HG03460 (cell line): ENCODE results near the gene THAP10.

Experiments used
- ATAC-seq: cut with Tn5 transposase; IDR thresholded peaks from one replicate; pipeline ENCODE4 v1.9.1; 2021; ENCODE audit not compliant: unreplicated experiment

THAP10 gene

GRCh38 chr15:70854666-70854976, 37.6 kb downstream of the THAP10 start:
- no peak for ATAC-seq

GRCh38 chr15:70853973-70854665, 38.1 kb downstream of the THAP10 start, which contains the start of gene LARP6:
LARP6 (minus strand) TSS chr15:70854157; CDS start chr15:70854088, 69 bp downstream.
- ATAC-seq: no peak

GRCh38 chr15:70853318-70853972, 38.8 kb downstream of the THAP10 start:
- ATAC-seq: no peak

DNA sequence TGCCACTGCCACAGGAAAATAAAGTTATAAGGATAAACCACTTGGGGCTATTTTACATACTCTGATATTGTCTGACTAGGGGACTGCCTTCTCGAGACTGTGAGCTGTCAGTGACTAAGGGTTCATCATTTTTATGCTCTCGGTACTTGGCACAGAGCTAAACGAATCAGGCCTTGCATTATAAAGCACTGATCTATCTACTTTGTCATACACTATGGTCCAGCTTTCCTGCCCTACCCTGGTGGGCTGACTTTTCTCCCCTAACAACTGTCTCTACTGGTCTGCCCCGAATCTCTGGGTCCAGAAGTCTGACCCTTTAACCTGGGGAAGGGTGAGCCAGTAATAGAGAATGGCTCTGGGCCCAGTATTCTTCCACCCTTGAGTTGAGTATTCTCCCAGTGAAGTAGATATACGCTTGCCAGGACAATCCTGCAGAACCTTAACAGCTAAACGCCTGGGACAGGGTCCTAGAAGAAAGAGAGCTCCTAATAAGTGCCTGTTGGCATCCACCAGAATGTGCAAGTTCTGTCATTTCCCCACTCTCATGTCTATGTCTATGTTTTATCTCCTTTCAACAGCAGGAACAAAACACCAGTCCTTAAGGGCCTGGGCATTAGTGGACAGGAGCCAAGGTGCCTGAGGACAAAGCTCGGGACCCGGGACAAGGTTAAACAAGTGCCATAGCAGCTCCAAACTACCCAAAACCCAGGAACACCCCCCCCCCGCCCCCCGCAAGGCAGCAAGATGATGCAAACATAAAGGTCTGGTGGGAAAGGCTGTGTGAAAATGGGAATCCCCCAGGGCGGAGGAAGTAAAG, 39.5 kb downstream of the THAP10 start:
- no peak for ATAC-seq

- no peak for ATAC-seq
Measured at GRCh38 chr15:70851889-70852288, 40.3 kb downstream of the THAP10 start.

GRCh38 chr15:70845602-70846360, 46.5 kb downstream of the THAP10 start:
- no peak for ATAC-seq

DNA sequence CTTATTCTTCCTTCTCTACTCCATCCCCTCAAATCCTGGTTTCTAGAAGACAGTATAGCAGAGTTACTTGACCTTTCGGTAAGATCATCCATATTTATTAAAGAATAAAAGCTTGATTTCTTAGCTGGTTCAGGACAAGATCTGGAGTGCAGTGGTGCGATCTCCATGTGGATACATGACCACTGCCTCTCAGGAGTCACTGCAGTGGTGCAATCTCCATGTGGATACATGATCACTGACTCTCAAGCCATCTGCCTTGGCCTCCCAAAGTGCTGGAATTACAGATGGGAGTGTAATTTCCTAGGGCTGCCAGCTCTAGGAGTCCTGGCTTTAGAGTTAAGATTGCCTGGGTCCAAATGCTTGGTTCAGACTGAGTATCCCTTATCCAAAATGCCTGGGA, 54.8 kb downstream of the THAP10 start:
- ATAC-seq: no peak

DNA sequence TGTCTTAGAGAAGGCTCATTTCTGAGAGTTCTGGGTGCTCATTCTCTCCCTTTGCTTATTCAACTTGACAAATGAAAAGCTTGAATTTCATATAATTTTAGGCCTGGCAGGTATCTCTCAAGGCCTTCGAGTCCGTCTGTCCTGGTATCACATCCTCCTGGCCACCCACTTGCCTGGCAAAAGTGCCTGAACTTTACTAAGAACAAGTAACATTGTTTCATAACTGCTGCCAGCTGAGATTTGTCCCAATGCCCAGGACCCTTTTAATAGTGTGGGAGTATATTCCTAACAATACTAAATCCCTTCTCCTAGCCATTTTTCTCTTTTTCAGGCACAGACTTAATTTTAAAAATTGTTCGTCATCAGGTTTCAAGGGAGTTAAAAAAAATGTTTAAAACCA, 56.4 kb downstream of the THAP10 start:
- no peak for ATAC-seq

- ATAC-seq: no peak
Measured at GRCh38 chr15:70835415-70835814, 56.8 kb downstream of the THAP10 start.

GRCh38 chr15:70834999-70835398, 57.2 kb downstream of the THAP10 start:
- ATAC-seq: no peak

GRCh38 chr15:70833861-70834765, 58.1 kb downstream of the THAP10 start:
- ATAC-seq: no peak

GRCh38 chr15:70833422-70833821, 58.8 kb downstream of the THAP10 start:
- no peak for ATAC-seq

DNA sequence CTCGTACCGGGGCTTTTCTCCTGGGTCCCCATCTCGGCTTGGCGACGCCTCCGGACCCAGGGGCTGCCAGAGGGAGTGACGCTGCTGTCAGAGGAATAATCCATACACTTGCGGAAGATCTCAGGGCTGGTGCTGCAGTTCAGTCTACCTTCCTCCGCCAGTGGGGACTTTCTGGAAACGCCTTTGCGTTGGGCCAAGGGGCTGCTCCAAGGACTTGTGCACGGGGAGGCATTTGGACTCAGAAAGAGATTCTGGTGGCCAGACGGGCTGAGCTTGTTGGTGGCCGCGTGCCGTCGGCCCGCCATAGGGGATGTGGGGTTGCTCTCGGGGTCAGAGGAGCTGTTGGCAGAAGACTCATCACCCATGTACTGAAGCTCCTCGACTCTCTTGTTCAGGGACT, 60.1 kb downstream of the THAP10 start:
- ATAC-seq: no peak
